HEK293 (cell line): Measurements from ENCODE around the gene ELAVL1.

Experiments
- SETDB1 ChIP-seq: IDR thresholded peaks from one replicate; pipeline ENCODE4 v1.6.1; 2017; ENCODE audit warnings: mild to moderate bottlenecking, low read length, moderate library complexity, mixed read lengths; ENCODE audit not compliant: insufficient read length
- YY2 ChIP-seq: fragments of 450-650 bp; formaldehyde crosslinking; IDR thresholded peaks from 2 replicates; pipeline ENCODE4 v1.5.1; 2016; ENCODE audit warnings: missing biosample characterization, missing genetic modification characterization
- ZBTB10 ChIP-seq: fragments of 450-650 bp; formaldehyde crosslinking; IDR thresholded peaks from 2 replicates; pipeline ENCODE4 v1.5.1; 2016; ENCODE audit warnings: missing biosample characterization, missing genetic modification characterization
- ZBTB17 ChIP-seq: fragments of 450-650 bp; formaldehyde crosslinking; IDR thresholded peaks from 2 replicates; pipeline ENCODE4 v1.5.1; 2016; ENCODE audit warnings: missing biosample characterization, missing genetic modification characterization
- ZBTB21 ChIP-seq: fragments of 450-650 bp; formaldehyde crosslinking; IDR thresholded peaks from 2 replicates; pipeline ENCODE4 v1.5.1; 2017; ENCODE audit warnings: missing biosample characterization, missing genetic modification characterization
- ZFP37 ChIP-seq: fragments of 450-650 bp; formaldehyde crosslinking; IDR thresholded peaks from 2 replicates; pipeline ENCODE4 v1.5.1; 2016; ENCODE audit warnings: missing biosample characterization, missing genetic modification characterization
- ZFP69B ChIP-seq: fragments of 450-650 bp; formaldehyde crosslinking; IDR thresholded peaks from 2 replicates; pipeline ENCODE4 v1.5.1; 2016; ENCODE audit warnings: missing biosample characterization, missing genetic modification characterization
- ZIC2 ChIP-seq: fragments of 450-650 bp; formaldehyde crosslinking; IDR thresholded peaks from 2 replicates; pipeline ENCODE4 v1.5.1; 2016; ENCODE audit warnings: missing biosample characterization, missing genetic modification characterization
- ZNF133 ChIP-seq: fragments of 450-650 bp; formaldehyde crosslinking; IDR thresholded peaks from 2 replicates; pipeline ENCODE4 v1.5.1; 2016; ENCODE audit warnings: missing biosample characterization, missing genetic modification characterization
- ZNF174 ChIP-seq: fragments of 450-650 bp; formaldehyde crosslinking; IDR thresholded peaks from 2 replicates; pipeline ENCODE4 v1.5.0; 2017; ENCODE audit warnings: missing biosample characterization, mild to moderate bottlenecking, missing genetic modification characterization
- ZNF24 ChIP-seq: fragments of 450-650 bp; formaldehyde crosslinking; IDR thresholded peaks from 2 replicates; pipeline ENCODE4 v1.5.1; 2016; ENCODE audit warnings: missing biosample characterization, missing genetic modification characterization
- ZNF366 ChIP-seq: fragments of 450-650 bp; formaldehyde crosslinking; conservative IDR thresholded peaks from 2 replicates; pipeline ENCODE4 v1.5.1; 2016; ENCODE audit warnings: missing biosample characterization, missing genetic modification characterization
- ZNF404 ChIP-seq: fragments of 450-650 bp; formaldehyde crosslinking; IDR thresholded peaks from 2 replicates; pipeline ENCODE4 v1.5.1; 2017; ENCODE audit warnings: missing biosample characterization, missing genetic modification characterization
- ZNF423 ChIP-seq: fragments of 450-650 bp; formaldehyde crosslinking; IDR thresholded peaks from 2 replicates; pipeline ENCODE4 v1.5.1; 2016; ENCODE audit warnings: missing biosample characterization, missing genetic modification characterization
- ZNF433 ChIP-seq: fragments of 450-650 bp; formaldehyde crosslinking; IDR thresholded peaks from 2 replicates; pipeline ENCODE4 v1.5.1; 2016; ENCODE audit warnings: missing biosample characterization, missing genetic modification characterization, low read depth
- ZNF521 ChIP-seq: fragments of 450-650 bp; formaldehyde crosslinking; IDR thresholded peaks from 2 replicates; pipeline ENCODE4 v1.5.1; 2017; ENCODE audit warnings: missing biosample characterization, mild to moderate bottlenecking, missing genetic modification characterization
- ZNF529 ChIP-seq: fragments of 450-650 bp; formaldehyde crosslinking; IDR thresholded peaks from 2 replicates; pipeline ENCODE4 v1.5.1; 2017; ENCODE audit warnings: missing genetic modification characterization, missing biosample characterization; ENCODE audit not compliant: insufficient replicate concordance
- ZNF623 ChIP-seq: fragments of 450-650 bp; formaldehyde crosslinking; IDR thresholded peaks from 2 replicates; pipeline ENCODE4 v1.5.1; 2016; ENCODE audit warnings: missing biosample characterization, missing genetic modification characterization
- ZNF707 ChIP-seq: fragments of 450-650 bp; formaldehyde crosslinking; IDR thresholded peaks from 2 replicates; pipeline ENCODE4 v1.5.1; 2016; ENCODE audit warnings: missing biosample characterization, missing genetic modification characterization
- TF ChIP-seq, protein P1 (sequence below): fragments of 450-650 bp; formaldehyde crosslinking; IDR thresholded peaks from 2 replicates; pipeline ENCODE4 v1.5.1; 2016; ENCODE audit warnings: missing biosample characterization, missing genetic modification characterization
- TF ChIP-seq, protein P2 (sequence below): fragments of 450-650 bp; formaldehyde crosslinking; IDR thresholded peaks from 2 replicates; pipeline ENCODE4 v1.5.1; 2016; ENCODE audit warnings: missing biosample characterization, missing genetic modification characterization
- TF ChIP-seq, protein P3 (sequence below): fragments of 450-650 bp; formaldehyde crosslinking; IDR thresholded peaks from 2 replicates; pipeline ENCODE4 v1.5.1; 2016; ENCODE audit warnings: missing biosample characterization, missing genetic modification characterization
- TF ChIP-seq, protein P4 (sequence below): fragments of 450-650 bp; formaldehyde crosslinking; IDR thresholded peaks from 2 replicates; pipeline ENCODE4 v1.5.1; 2016; ENCODE audit warnings: missing biosample characterization, missing genetic modification characterization
- TF ChIP-seq, protein P5 (sequence below): fragments of 450-650 bp; formaldehyde crosslinking; IDR thresholded peaks from 2 replicates; pipeline ENCODE4 v1.5.1; 2017; ENCODE audit warnings: missing biosample characterization, missing genetic modification characterization
- TF ChIP-seq, protein P6 (sequence below): fragments of 450-650 bp; formaldehyde crosslinking; IDR thresholded peaks from 2 replicates; pipeline ENCODE4; 2016; ENCODE audit warnings: missing biosample characterization, missing genetic modification characterization
- TF ChIP-seq, protein P7 (sequence below): fragments of 450-650 bp; formaldehyde crosslinking; IDR thresholded peaks from 2 replicates; pipeline ENCODE4 v1.5.1; 2016; ENCODE audit warnings: missing biosample characterization, missing genetic modification characterization

ELAVL1 gene

GRCh38 chr19:7944177-7944761, 61.2 kb downstream of the ELAVL1 start (continued):
- TF ChIP-seq, protein P1, sequence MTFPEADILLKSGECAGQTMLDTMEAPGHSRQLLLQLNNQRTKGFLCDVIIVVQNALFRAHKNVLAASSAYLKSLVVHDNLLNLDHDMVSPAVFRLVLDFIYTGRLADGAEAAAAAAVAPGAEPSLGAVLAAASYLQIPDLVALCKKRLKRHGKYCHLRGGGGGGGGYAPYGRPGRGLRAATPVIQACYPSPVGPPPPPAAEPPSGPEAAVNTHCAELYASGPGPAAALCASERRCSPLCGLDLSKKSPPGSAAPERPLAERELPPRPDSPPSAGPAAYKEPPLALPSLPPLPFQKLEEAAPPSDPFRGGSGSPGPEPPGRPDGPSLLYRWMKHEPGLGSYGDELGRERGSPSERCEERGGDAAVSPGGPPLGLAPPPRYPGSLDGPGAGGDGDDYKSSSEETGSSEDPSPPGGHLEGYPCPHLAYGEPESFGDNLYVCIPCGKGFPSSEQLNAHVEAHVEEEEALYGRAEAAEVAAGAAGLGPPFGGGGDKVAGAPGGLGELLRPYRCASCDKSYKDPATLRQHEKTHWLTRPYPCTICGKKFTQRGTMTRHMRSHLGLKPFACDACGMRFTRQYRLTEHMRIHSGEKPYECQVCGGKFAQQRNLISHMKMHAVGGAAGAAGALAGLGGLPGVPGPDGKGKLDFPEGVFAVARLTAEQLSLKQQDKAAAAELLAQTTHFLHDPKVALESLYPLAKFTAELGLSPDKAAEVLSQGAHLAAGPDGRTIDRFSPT (tag by site-specific recombination): no peak
- TF ChIP-seq ZBTB10 (peak; percentile 74), ZFP69B (tag by site-specific recombination) (peak; percentile 61; the same call in 1 of the 2 replicates), ZNF174 (tag by site-specific recombination) (no peak), ZNF133 (tag by site-specific recombination) (no peak), SETDB1 (peak; percentile 16), ZNF521 (tag by site-specific recombination) (no peak), ZFP37 (tag by site-specific recombination) (peak; percentile 79; the same call in 1 of the 2 replicates), ZNF404 (tag by site-specific recombination) (no peak), ZNF24 (tag by site-specific recombination) (0 out of 2 replicates have a peak, but pooled peaks have one; percentile 17), ZNF433 (tag by site-specific recombination) (no peak), ZNF529 (tag by site-specific recombination) (no peak), ZNF623 (tag by site-specific recombination) (no peak; the same call in 1 of the 2 replicates), ZIC2 (no peak), ZNF366 (tag by site-specific recombination) (peak; percentile 54; the same call in 1 of the 2 replicates), ZNF423 (tag by site-specific recombination) (no peak), ZNF707 (no peak), ZBTB21 (tag by site-specific recombination) (peak; percentile 28; the same call in 1 of the 2 replicates), YY2 (tag by site-specific recombination) (peak; percentile 59; the same call in 1 of the 2 replicates), ZBTB17 (tag by site-specific recombination) (peak; percentile 57)
- TF ChIP-seq, protein P2, sequence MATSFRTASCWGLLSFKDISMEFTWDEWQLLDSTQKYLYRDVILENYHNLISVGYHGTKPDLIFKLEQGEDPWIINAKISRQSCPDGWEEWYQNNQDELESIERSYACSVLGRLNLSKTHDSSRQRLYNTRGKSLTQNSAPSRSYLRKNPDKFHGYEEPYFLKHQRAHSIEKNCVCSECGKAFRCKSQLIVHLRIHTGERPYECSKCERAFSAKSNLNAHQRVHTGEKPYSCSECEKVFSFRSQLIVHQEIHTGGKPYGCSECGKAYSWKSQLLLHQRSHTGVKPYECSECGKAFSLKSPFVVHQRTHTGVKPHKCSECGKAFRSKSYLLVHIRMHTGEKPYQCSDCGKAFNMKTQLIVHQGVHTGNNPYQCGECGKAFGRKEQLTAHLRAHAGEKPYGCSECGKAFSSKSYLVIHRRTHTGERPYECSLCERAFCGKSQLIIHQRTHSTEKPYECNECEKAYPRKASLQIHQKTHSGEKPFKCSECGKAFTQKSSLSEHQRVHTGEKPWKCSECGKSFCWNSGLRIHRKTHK (tag by site-specific recombination): no peak
- TF ChIP-seq, protein P3, sequence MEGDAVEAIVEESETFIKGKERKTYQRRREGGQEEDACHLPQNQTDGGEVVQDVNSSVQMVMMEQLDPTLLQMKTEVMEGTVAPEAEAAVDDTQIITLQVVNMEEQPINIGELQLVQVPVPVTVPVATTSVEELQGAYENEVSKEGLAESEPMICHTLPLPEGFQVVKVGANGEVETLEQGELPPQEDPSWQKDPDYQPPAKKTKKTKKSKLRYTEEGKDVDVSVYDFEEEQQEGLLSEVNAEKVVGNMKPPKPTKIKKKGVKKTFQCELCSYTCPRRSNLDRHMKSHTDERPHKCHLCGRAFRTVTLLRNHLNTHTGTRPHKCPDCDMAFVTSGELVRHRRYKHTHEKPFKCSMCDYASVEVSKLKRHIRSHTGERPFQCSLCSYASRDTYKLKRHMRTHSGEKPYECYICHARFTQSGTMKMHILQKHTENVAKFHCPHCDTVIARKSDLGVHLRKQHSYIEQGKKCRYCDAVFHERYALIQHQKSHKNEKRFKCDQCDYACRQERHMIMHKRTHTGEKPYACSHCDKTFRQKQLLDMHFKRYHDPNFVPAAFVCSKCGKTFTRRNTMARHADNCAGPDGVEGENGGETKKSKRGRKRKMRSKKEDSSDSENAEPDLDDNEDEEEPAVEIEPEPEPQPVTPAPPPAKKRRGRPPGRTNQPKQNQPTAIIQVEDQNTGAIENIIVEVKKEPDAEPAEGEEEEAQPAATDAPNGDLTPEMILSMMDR (tag by site-specific recombination): peak; percentile 92
- TF ChIP-seq, protein P4, sequence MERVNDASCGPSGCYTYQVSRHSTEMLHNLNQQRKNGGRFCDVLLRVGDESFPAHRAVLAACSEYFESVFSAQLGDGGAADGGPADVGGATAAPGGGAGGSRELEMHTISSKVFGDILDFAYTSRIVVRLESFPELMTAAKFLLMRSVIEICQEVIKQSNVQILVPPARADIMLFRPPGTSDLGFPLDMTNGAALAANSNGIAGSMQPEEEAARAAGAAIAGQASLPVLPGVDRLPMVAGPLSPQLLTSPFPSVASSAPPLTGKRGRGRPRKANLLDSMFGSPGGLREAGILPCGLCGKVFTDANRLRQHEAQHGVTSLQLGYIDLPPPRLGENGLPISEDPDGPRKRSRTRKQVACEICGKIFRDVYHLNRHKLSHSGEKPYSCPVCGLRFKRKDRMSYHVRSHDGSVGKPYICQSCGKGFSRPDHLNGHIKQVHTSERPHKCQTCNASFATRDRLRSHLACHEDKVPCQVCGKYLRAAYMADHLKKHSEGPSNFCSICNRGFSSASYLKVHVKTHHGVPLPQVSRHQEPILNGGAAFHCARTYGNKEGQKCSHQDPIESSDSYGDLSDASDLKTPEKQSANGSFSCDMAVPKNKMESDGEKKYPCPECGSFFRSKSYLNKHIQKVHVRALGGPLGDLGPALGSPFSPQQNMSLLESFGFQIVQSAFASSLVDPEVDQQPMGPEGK (tag by site-specific recombination): peak; percentile 50; the same call in 1 of the 2 replicates
- TF ChIP-seq, protein P5, sequence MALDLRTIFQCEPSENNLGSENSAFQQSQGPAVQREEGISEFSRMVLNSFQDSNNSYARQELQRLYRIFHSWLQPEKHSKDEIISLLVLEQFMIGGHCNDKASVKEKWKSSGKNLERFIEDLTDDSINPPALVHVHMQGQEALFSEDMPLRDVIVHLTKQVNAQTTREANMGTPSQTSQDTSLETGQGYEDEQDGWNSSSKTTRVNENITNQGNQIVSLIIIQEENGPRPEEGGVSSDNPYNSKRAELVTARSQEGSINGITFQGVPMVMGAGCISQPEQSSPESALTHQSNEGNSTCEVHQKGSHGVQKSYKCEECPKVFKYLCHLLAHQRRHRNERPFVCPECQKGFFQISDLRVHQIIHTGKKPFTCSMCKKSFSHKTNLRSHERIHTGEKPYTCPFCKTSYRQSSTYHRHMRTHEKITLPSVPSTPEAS (tag by site-specific recombination): no peak
- TF ChIP-seq, protein P6, sequence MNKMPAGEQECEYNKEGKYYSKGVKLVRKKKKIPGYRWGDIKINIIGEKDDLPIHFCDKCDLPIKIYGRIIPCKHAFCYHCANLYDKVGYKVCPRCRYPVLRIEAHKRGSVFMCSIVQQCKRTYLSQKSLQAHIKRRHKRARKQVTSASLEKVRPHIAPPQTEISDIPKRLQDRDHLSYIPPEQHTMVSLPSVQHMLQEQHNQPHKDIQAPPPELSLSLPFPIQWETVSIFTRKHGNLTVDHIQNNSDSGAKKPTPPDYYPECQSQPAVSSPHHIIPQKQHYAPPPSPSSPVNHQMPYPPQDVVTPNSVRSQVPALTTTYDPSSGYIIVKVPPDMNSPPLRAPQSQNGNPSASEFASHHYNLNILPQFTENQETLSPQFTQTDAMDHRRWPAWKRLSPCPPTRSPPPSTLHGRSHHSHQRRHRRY (tag by site-specific recombination): no peak
- TF ChIP-seq, protein P7, sequence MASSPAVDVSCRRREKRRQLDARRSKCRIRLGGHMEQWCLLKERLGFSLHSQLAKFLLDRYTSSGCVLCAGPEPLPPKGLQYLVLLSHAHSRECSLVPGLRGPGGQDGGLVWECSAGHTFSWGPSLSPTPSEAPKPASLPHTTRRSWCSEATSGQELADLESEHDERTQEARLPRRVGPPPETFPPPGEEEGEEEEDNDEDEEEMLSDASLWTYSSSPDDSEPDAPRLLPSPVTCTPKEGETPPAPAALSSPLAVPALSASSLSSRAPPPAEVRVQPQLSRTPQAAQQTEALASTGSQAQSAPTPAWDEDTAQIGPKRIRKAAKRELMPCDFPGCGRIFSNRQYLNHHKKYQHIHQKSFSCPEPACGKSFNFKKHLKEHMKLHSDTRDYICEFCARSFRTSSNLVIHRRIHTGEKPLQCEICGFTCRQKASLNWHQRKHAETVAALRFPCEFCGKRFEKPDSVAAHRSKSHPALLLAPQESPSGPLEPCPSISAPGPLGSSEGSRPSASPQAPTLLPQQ (tag by site-specific recombination): peak; percentile 64; the same call in 1 of the 2 replicates
